ENCODE measurements around the gene TMTC3.

Gene TMTC3

DNA sequence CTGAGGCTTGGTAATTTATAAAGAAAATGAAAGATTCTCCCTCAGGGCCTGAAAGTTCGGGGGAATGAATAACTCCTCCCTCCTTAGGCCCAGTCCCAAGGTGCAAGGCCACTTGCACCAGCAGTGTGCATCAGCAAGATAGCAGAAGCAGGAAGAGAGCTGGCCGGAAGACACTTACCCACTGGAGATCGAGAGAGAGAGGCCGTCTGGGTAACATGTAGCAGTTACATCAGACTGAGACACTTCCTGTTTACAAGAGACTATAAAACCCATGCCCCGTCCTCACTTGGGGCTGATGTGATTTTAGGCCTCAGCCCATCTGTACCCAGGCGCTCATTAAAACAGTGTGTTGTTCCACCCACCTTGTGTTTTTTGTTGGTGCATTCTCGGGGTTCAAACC is 85.2 kb downstream of the TMTC3 start:
- no peak for DNase-seq (ENCODE audit: low read depth)

DNA sequence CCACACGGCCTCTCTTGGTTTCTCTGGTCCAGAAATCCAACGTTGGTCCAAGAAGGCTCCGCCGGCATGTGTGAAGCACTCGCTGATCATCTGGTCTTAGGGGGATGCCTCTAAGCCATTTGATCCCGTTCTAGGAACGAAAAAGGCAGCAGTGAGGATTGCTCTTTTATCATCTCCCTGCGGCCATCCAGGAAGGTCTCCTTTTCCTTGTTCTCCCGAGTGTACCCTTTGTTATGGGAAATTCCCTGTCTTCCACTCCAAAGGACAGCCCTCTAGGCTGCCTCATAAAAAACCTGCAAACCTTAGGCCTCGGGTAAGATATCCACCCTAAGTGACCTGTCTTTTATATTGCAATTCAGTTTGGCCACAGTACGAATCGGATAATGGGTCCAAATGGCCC is 85.8 kb downstream of the TMTC3 start:
- no peak for DNase-seq (ENCODE audit: low read depth)

DNA sequence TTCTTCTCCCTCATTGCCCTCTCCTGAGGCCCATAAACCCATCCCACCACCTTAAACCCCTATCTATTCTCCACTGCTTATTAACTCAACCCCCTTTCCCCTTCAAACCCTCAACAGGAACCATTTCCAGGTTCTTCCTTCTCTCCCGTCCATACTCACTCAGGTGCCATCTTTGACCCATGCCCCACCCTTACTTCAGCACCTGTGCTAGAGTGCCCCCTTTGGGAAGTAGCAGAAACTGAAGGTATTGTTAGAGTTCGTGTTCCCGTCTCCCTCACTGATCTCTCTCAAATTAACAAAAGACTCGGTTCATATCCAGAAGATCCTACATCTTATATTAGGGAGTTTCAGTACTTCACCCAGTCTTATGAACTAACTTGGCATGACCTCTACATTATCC is 86.6 kb downstream of the TMTC3 start:
- no peak for DNase-seq (ENCODE audit: low read depth)

DNA sequence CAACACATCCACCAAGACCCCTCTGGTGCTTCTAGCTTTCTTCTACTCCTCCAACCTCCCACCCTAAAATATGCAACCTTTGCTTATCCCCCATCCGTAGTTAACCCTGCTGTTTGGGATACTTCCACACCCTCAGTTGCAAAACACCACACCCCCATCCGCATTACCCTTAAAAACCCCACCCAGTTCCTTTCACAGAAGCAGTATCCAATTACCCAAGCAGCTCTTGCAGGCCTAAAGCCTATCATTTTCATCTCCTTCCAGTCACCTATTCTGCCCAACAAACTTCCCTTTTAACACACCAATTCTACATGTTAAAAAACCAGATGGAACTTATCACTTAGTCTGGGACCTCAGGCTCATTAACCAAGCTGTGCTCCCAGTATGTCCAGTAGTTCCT is 88.2 kb downstream of the TMTC3 start:
- no peak for DNase-seq (ENCODE audit: low read depth)

DNA sequence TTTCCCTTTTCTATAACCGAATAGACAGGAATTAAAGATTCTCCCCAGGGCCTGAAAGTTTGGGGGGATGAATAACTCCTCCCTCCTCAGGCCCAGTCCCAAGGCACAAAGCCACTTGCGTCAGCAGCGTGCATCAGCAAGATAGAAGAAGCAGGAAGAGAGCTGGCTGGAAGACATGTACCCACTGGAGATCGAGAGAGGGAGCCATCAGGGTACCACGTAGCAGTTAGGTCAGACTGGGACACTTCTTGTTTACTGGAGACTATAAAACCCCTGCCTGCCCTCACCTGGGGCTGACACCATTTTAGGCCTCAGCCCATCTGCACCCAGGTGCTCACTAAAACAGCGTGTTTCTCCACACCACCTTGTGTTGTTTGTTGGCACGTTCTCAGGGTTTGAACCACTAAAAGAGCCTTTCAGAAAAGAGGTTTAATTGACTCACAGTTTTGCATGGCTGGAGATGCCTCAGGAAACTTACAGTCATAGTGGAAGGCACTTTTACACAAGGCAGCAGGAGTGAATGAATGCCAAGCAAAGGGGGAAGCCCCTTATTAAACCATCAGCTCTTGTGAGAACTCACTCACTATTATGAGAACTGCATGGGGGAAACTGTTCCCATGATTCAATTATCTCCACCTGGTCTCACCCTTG is 93.2 kb downstream of the TMTC3 start:
- DNase-seq (ENCODE audit: low read depth) = no peak

DNA sequence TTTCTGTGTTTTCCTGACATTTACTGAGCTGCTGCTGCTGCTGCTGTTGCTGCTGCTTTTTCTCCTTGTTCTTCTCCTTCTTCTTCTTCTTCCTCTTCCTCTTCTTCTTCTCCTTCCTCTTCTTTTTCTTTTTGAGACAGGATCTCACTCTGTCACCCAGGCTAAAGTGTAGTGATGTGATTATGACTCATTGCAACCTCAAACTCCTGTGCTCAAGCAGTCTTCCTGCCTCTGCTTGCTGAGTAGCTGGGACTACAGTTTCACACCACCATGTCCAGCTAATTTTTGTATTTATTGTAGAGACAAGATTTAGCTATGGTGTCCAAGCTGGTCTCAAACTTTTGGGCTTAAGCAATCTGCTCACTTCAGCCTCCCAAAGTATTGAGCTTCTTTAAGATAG is 95.8 kb downstream of the TMTC3 start:
- DNase-seq (ENCODE audit: low read depth) = peak; percentile 41

DNA sequence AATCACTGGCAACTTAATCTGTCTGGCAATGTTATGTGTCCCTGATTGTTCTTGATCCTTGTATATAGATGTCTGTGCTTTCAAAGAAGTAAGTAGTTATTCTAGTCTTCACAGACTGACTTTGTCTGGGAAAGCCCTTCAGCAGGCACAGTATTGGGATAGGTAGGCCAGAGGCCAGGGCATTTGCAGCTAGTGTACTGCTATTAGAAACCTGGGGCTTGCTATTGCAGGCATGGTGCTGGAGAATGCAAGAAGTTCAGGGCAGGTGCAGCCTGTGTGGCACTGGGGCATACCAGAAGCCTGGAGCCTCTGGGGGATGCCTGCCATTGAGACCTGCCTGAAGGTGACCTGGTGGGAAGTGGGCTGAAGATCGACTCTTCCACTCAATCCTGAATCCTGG is 96.3 kb downstream of the TMTC3 start:
- no peak for DNase-seq (ENCODE audit: low read depth)

DNA sequence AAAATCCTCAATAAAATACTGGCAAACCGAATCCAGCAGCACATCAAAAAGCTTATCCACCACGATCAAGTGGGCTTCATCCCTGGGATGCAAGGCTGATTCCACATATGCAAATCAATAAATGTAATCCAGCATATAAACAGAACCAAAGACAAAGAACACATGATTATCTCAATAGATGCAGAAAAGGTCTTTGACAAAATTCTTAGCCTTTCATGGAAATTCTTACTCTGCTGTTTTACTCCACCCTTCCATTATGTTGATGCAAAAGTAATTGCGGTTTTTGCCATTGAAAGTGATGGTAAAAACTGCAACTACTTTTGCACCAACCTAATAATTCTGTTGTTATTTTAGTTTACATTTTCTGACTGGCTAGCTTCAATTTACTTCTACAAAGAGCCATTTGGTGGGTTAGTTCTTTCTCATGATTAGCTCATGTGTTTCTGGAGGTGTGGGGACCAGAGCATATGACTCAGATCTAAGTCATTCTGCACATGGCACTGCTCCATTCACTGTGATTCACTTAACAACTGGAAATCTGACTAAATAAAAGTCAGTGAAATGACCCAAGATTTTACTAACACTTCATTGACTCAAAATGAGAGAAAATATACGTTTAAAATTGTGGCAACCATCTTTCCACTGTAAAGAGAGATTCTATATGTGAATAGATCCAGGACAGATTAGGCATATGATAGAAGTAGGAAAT is 99.9 kb downstream of the TMTC3 start:
- DNase-seq (ENCODE audit: low read depth) = peak; percentile 96

DNA sequence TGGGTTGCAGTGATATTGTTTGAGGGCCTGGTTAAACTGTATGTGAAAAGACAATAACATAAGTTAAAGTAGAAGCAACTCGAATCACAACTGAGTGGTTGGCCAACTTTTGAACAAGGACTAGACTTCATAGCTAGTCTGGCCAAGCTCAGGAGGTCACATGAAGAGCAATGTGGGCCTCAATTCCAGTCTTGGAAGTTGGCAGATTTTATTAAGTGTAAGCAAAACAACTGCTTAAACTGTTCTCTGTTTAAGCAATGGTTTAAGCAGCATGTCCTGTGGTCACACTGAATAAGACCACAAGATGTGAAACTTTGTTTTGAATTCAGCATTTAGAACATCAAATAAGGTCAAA is 100.4 kb downstream of the TMTC3 start:
- no peak for DNase-seq (ENCODE audit: low read depth)

DNA sequence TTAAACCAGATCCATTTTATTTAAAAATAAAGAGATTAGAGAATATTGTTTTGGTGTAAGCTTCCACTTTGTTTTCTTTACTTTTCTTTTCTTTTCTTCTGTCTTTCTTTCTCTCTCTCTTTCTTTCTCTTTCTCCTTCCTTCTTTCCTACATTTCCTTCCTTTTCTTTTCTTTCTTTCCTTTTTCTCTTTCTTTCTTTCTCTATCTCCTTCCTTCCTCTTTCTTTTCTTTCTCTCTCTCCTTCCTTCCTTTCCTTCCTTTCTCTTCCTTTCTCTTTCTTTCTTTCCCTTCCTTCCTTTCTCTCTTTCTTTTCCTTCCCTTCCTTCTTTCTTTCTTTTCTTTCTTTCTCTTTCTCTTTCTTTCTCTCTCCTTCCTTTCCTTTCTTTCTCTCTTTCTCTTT is 100.8 kb downstream of the TMTC3 start:
- DNase-seq (ENCODE audit: low read depth) = no peak

DNA sequence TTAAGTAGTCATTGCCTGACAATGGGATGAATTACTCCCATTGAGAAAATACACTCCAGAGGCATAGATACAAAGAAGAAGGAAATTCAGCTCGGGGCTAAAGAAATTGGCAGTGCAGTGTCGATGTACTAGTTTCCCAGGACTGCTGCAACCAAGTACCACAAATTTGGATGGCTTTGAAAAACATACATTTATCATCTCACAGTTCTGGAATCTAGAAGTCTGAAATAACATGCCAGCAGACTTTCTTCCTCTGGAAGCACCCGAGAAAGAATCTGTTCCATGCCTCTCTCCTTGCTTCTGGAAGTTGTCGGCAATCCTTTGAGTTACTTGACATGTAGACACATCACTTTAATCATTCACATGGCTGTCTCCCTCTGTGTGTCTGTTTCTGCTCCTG is 101.9 kb downstream of the TMTC3 start:
- DNase-seq (ENCODE audit: low read depth) = no peak

DNA sequence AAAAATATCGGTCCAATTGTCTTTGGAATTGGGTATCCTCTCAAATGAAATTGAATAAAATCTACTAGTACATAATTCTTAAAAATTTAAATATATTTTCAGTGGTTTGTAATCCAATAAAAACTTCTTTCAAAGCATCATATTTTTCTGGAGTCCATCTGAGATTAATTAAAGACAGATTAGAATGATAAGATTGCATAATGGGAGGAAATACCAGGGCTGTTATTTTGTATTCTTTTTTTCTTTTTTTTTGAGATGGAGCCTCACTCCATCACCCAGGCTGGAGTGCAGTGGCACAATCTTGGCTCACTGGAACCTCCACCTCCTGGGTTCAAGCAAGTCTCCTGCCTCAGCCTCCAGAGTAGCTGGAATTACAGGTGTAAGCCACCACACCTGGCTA is 103.8 kb downstream of the TMTC3 start:
- no peak for DNase-seq (ENCODE audit: low read depth)

DNA sequence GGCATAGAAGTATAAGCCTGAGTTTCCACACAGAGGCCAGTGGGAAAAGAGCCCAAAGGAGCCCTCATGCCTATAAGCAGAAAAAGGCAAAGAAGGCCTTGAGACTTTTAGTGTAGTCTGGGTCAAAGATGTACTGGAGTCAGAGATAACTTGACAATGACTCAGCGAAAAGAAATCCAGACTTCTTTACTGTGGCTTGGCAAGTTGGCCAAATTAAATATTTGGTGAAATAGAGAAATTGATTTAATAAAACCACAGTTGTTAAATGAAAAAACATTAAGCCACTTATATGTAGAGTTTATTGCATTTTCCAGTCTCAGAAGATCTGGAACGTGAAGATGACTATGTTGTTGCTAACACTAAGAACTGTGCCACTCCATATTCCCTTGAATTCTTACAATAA is 105.1 kb downstream of the TMTC3 start:
- peak; percentile 50 for DNase-seq (ENCODE audit: low read depth)

DNA sequence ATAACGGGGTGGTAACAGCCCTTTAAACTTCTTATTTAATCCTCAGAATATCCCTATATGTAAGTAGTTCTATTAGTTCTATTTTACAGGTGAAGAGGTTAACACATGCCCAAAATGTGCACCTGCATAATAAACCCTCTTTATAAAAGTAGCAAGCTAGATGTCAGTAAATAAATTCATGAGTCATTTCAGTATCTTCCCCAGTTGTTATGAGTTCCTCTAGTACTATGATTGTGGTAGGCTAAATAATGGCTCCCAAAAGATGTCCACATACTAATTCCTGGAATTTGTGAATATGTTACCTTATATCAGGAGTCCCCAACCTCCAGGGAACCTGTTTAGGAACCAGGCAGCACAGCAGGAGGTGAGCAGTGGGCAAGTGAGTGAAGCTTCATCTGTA is 106.5 kb downstream of the TMTC3 start:
- no peak for DNase-seq (ENCODE audit: low read depth)
